Urinary bladder (tissue), 4 donors: ENCODE measurements around the gene RABIF. TPM values are rescaled to one million over a fixed set of nuclear protein-coding genes. Genes with fewer than 3 reads are reported as not detected.

Experiments used
- DNase-seq: peaks from one replicate; pipeline ENCODE4 v3.0.0-alpha.2; 2015; ENCODE audit errors: extremely low spot score
- H3K27ac ChIP-seq: one replicate; pipeline ENCODE4 v1.5.1; 2013; ENCODE audit warnings: low read depth, mild to moderate bottlenecking, moderate library complexity
- H3K36me3 ChIP-seq: one replicate; pipeline ENCODE4 v1.6.1; 2013; ENCODE audit warnings: mild to moderate bottlenecking, moderate library complexity; ENCODE audit not compliant: insufficient read depth
- H3K4me1 ChIP-seq: one replicate; pipeline ENCODE4 v1.6.1; 2013; ENCODE audit warnings: mild to moderate bottlenecking, moderate library complexity; ENCODE audit not compliant: insufficient read depth
- H3K4me3 ChIP-seq: one replicate; pipeline ENCODE4 v1.5.1; 2013; ENCODE audit warnings: low read depth, low read length
- WGBS: extraction: QIAGEN DNeasy Blood & Tissue Kit; methylation state at CpG from one replicate; pipeline ENCODE4 v1.1.7; 2013; 5-methylcytosine and 5-hydroxymethylcytosine counted together
- polyA plus RNA-seq: library from polyadenylated mRNA; stranded (reverse); fragments of 200-250 nt; gene quantifications from one replicate; pipeline ENCODE4 v1.2.3, GENCODE V29; 2013
- total RNA-seq: library from RNA; depleted of rRNA; stranded (reverse); fragments of >200 nt; gene quantifications from one replicate; pipeline ENCODE4 v1.2.3, GENCODE V29; 2014
- donor health status: healthy with polysubstance abuse.
- donor health status: healthy.

The RABIF gene
- total and polyA plus RNA-seq, 2 donors = 5.3 to 6.7 TPM

DNA sequence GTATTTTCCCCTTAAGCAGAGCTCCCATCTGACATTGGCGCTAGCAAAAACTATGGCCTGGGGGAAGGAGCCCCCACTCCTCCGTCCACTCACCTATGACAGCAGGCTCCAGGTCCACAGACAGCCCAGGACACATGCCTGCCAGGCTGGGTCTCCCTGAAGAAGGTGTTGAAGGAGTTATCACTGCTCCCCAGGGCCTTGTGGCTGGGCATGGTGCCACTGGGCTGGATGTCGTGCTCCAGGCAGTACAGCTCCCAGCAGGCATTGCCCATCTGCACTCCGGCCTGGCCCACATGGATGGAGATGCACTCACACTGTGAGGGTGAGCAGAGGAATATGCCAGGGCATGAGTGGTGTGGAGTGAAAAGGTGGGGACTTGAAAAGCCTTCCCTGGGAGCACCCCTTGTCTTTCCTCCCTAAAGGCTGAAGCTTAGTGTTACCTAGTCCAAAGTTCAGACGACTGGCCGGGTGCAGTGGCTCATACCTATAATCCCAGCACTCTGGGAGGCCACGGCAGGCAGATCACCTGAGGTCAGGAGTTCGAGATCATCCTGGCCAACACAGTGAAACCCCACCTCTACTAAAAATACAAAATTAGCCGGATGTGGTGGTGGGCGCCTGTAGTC, 30.0 kb downstream of the RABIF start:
- no peak overlapping the region for H3K4me3 ChIP-seq
- H3K36me3 ChIP-seq = no peaks in the 10 kb centered on the region
- peak overlapping the region; percentile 32 for H3K27ac ChIP-seq
- WGBS = 88% methylated on average over 10 of the region's 10 CpGs
- no peaks in the 10 kb centered on the region for H3K4me1 ChIP-seq
- no peak for DNase-seq

DNA sequence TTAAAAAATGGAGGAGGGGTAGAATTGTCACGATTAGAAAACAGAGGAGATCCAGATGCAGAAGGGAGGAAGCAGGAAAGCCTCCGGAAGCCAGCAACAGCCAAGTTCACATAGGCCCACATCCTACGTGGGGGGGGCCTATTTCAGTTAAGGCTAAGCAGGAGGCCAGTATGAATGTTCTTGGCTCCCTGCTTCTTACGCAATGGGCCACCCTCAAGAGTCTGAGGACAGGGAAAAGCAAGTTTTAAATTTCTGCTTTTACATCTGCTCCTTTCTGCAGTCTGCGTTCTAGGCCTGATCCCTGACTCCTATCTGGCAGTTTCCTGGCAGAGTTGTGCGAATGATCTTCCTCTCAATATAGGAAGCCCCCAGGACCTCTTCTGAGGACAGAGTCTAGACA, 30.6 kb downstream of the RABIF start:
- Histone ChIP-seq H3K36me3 (no peaks in the 10 kb centered on the region), H3K4me1 (no peaks in the 10 kb centered on the region), H3K4me3 (no peak overlapping the region), H3K27ac (peak overlapping the region; percentile 32)
- no peak for DNase-seq
- WGBS = 51% methylated on average over 6 of the region's 6 CpGs

DNA sequence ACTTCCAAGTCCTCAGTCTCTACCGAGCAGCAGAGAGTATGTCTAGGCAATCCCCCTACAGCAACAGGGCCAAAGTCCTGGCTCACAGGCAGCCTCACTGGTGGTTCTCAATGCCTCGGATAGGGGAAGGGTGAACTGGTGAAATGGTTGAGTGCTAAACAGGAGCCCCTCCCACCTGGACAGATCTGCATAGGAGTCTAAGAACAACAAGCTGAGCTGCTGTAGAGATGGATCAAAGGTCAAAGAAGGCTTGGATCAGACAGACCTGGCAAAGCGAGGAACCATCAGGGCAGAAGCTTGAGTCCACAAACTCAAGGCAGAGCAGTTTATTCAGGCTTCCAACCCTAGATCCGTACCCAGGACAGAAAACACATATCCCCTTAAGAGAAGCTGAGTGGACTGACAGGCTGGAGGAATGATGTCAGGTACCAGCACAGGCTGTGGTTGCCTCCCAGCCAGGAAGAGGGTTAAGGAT, 31.8 kb downstream of the RABIF start:
- 67% methylated on average over 4 of the region's 4 CpGs for WGBS
- Histone ChIP-seq H3K27ac (no peak overlapping the region), H3K36me3 (no peaks in the 10 kb centered on the region), H3K4me3 (no peak overlapping the region), H3K4me1 (no peaks in the 10 kb centered on the region)
- DNase-seq = no peak

DNA sequence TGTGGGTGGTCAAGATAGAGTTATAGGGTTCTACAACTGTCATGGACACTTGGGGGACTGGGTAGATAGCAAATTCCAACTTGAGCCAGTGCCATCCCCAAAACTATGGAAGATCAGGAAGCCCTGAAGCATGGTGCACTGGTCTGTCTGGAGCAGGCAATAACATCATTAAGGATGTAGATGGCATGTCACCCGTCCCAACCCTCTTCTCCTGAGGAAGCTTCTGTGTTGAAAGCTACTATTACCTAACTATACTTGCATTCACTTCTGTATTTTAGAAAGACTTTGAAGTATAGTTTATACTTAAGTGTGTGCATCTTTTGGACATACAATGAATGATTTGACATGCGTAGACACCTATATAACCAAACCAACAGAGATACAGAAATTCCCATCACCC, 32.9 kb downstream of the RABIF start:
- Histone ChIP-seq H3K36me3 (no peaks in the 10 kb centered on the region), H3K4me1 (no peaks in the 10 kb centered on the region), H3K4me3 (no peak overlapping the region), H3K27ac (no peak overlapping the region)
- whole genome bisulfite sequencing = 86% methylated on average over 2 of the region's 2 CpGs
- DNase-seq = no peak

DNA sequence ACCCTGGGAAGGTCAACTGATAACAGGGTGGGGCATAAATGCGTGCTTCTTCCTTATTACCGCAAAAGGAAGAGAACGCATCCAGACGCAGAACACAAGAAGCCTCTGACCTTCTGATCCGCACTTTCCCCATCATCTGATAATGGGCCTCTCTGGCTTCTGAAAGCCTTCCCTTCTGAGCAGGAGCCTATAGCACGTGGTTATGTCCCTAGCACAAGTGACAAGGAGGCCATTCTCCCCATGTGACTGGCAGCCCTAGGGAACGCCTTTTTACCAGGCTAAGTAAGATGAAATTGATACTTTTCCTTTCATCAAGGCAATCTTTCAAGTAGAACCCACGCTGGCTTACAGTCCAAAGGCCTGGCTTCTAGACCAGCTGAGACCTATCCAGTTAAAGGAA, 34.2 kb downstream of the RABIF start:
- Histone ChIP-seq H3K27ac (no peak overlapping the region), H3K4me1 (no peaks in the 10 kb centered on the region), H3K36me3 (no peaks in the 10 kb centered on the region), H3K4me3 (no peak overlapping the region)
- DNase-seq = no peak
- 93% methylated on average over 8 of the region's 8 CpGs for WGBS

DNA sequence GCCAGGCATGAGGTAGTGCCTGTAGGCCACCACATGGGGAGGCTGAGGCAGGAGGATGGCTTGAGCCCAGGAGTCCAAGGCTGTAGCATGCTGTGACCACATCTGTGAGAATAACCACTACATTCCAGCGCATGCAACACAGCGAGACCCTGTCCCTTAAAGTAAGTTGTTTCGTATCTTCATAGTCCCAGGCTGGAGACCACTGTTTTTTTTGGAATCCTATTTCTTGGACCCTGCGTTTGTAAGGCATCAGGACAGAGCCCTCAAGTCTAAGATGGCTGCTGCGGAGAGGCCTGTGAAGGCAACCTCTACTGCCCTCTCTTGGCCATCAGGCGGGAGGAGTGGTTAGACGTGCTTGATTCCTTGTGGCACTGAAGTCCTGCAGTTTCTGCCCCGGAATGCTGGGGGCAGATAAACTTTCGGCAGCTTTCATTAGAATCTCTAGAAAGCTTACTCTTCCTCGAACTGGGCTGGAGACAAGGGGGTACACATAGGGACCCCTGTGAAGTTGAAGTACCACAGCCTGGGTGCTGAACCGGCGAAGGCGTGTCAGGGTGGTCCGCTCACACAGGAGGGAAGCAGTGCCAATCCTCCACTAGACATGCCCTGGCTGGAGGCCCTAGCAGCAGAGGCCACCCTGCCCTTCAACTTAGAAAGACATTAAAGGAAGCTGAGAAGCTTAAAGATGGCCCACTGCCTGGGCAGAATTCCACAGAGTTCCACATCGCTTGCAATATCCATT, 36.6 kb downstream of the RABIF start:
- H3K4me3 ChIP-seq = no peak overlapping the region
- WGBS = 68% methylated on average over 15 of the region's 15 CpGs

DNA sequence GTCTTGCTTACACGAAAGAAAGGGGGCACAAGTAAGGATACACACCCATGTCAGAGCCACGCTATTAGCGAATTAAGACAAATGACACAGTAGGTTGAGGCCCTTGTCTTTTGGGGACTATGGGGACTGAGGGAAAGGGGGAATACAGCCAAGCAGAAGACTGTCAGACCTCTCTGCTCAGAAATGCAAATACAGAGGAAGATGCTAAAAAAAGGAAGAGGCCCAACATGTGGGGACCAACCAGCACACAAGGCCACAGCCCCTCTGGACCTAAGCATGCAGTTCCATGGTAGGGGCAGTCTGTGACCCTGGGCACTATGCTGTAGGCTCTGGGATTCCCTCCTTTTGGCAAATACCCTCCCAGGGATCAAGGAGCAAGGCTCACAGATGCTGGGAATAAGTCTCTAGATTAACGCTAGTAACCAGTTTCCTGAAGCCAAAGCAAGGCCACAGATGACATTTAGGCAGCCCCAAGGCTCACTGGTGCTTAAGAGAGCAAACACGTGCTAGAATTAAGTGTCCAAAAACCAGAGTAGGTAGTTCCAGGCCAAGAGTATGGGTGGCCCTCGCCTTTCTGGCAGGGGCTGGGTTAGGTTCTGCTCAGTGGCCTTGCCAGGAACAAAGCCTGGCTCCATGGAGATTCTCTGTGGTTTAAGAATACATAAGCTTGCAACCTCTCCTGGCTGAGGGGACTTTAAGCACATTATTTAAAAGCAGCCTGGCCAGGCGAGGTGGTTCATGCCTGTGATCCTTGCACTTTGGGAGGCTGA, 38.2 kb downstream of the RABIF start:
- Histone ChIP-seq H3K4me3 (no peak overlapping the region), H3K27ac (no peak overlapping the region), H3K4me1 (no peaks in the 10 kb centered on the region), H3K36me3 (no peaks in the 10 kb centered on the region)
- 85% methylated on average over 7 of the region's 7 CpGs for WGBS
- no peak for DNase-seq

More for the DNA sequence above, 36.6 kb downstream of the RABIF start:
- Histone ChIP-seq H3K36me3 (no peaks in the 10 kb centered on the region), H3K4me1 (no peaks in the 10 kb centered on the region), H3K27ac (no peak overlapping the region)
- DNase-seq = no peak

DNA sequence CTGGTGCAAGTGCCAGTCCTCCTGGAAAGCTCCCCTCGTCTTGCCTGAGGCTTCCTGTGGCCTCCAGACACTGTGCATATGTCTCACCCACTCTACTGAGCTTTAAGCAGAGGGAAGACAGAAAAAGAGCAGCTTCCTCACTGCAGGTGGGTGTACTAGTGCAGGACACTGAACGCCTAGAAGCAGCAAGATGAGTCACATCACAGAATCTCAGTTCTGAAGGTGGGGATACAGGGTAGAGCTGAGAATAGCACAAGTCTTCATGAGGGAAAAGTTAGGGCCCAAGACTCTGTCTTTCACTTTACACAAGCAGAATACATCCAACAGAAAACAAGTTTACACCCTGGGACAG, 40.8 kb downstream of the RABIF start:
- Histone ChIP-seq H3K4me3 (no peak overlapping the region), H3K27ac (no peak overlapping the region), H3K4me1 (no peaks in the 10 kb centered on the region), H3K36me3 (no peaks in the 10 kb centered on the region)
- DNase-seq = no peak
- WGBS = 51% methylated on average over 2 of the region's 2 CpGs

DNA sequence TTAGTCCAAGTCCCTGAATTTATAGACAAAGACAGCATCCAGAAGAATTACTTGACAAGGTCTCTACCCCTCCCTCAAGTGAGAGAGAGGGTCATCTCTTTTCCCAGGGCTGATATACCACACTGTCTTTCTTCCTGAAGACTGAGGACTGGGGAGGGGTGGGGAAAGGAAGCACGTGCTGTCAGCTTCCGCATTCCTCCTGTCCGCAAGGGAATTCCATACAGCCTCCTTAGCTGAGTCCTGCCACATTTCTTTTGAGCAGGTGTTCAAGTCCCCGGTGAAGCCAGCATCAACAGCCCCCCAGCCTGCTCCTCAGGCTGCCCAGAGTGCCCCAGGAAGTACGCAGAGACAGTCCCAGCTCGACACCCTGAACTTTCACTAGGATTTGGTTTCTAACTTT, 44.0 kb downstream of the RABIF start:
- 52% methylated on average over 6 of the region's 6 CpGs for WGBS
- Histone ChIP-seq H3K36me3 (no peaks in the 10 kb centered on the region), H3K4me3 (no peak overlapping the region), H3K27ac (no peak overlapping the region), H3K4me1 (no peaks in the 10 kb centered on the region)
- DNase-seq = no peak

DNA sequence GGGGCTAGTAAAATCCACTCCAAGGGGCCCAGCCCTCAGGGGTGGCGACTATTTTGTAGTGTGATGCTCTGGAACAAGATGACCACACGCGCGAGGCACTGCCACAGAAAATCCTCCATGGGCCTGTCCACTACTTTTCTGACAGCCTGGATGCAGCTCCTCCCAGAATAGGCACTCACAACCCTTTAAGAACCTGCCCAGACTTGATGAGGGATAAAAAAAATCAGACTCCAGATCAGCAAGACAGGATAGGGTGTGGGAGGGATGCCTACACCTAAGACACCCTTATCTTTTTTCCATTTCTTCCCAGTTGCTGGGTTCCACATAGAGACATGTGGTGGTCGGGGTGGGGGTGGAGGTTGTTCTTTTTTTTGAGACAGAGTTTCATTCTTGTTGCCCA, 44.7 kb downstream of the RABIF start:
- Histone ChIP-seq H3K4me1 (no peaks in the 10 kb centered on the region), H3K36me3 (no peaks in the 10 kb centered on the region), H3K4me3 (no peak overlapping the region), H3K27ac (no peak overlapping the region)
- WGBS = 82% methylated on average over 5 of the region's 5 CpGs
- no peak for DNase-seq

DNA sequence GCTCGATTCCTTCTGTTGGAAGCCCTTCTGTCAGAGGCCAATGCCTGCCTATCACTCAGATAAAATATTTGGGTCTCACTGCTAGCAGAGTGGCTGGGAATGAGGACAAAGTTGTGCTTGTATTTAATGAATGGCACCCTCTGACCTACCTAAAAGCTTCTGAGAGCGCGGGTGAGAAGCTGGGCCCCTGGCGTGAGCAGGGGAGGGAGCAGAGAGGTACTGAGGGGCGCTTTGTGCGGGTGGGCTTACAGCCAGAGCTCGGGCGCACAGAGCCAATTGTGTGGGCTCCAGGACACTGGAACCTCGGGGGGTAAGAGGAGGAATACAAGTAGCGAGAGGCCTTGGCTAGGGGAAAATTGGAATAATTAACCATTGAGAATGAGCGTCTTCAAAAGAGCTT, 45.9 kb downstream of the RABIF start:
- H3K36me3 ChIP-seq = no peaks in the 10 kb centered on the region
- H3K27ac ChIP-seq = no peak overlapping the region
- DNase-seq = no peak
- H3K4me1 ChIP-seq = no peaks in the 10 kb centered on the region
- no peak overlapping the region for H3K4me3 ChIP-seq
- 75% methylated on average over 11 of the region's 11 CpGs for WGBS

DNA sequence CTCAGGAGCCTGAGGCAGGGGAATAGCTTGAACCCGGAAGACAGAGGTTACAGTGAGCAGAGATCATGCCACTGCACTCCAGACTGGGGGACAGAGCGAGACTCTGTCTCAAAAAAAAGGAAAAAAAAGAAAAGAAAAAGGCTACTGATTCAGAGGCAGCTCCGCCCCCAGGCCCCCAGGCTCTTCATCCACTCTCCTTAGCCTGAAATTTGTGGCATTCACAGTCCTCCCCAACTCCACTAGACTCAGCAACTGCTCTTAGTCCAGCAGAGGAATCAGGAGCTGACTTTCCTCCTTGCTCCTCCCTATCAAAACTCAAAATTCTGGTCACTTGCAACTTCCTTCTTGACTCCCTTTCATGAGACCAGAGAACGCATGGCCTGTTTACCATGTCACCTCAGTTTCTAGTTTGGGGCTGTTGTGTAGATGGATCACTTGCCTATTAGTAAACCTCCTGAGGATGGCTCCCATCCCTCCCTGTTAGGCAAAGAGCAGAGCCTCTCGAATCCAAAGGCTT, 51.1 kb downstream of the RABIF start:
- H3K27ac ChIP-seq = no peak overlapping the region
- no peaks in the 10 kb centered on the region for H3K36me3 ChIP-seq
- WGBS = 82% methylated on average over 5 of the region's 5 CpGs
- no peak for DNase-seq
- no peaks in the 10 kb centered on the region for H3K4me1 ChIP-seq
- no peak overlapping the region for H3K4me3 ChIP-seq

DNA sequence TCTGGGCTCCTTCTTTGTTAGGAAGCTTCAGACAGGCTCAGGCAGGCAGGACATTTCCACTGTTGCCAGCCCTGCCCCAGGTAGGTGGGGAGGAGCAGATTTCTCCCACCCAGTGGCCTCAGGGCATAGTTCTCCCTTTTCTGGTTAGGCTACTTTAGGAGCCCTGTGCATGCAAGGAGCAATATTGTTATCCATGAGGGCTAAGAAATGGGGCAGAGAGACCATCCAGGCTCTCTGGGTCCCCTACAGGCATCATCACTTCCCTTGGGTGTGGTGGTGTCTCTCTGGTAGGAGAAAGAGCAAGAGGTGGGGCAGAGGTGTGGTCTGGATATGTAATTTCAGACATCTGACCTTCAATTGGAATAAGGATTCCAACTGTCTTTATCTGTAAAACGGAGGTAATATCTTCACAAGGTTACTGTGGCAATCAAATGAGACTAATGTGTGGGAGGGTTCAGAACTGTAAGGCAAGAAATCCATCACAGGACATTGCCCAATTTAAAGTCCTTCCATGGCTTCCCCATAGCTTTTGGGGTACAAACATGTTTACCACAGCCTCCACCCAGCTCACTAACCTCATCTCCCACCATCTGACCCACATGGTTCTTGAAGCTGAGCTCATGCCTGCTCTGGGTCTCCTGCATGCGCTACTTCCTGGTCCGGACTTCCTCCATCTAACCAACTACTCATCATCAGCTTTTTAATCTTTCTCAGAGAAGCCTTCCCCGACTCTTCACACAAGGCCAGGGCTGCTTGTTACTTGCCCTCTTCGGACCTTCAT, 52.1 kb downstream of the RABIF start:
- peak; percentile 32 for DNase-seq

More for the DNA sequence above, 52.1 kb downstream of the RABIF start:
- Histone ChIP-seq H3K4me3 (no peak overlapping the region), H3K4me1 (no peaks in the 10 kb centered on the region), H3K36me3 (no peaks in the 10 kb centered on the region), H3K27ac (no peak overlapping the region)
- 76% methylated on average over 5 of the region's 5 CpGs for WGBS
